Spleen (tissue), 11 donors: Measurements from ENCODE around the gene TYK2. TPM values are rescaled to one million over a fixed set of nuclear protein-coding genes. Genes with fewer than 3 reads are reported as not detected.
"Not testable (repeated sequence)": the region's sequence is repeated elsewhere in the genome, so short reads cannot be mapped to it uniquely, and the experiment has no call there.

ENCODE experiments used
- DNase-seq: peaks from one replicate; pipeline ENCODE4 v3.0.0-alpha.2; 2020
- H3K27ac ChIP-seq, 8 donors: fragments of 200-600 bp; sonication (generic) in 7 of 8; 1 replicate in 4 of 8; 2 replicates in 4 of 8; pipeline versions ENCODE4 v1.5.0 to v1.8.0; 2016 to 2021; ENCODE audit warnings: inconsistent platforms in 4 of 8, mild to moderate bottlenecking in 4 of 8, moderate library complexity in 1 of 8
- H3K27me3 ChIP-seq, 7 donors: fragments of 200-600 bp; sonication (generic) in 6 of 7; replicated peaks in 1 of 7; 1 replicate in 4 of 7; 2 replicates in 3 of 7; pipeline versions ENCODE4 v1.5.0 to v1.8.0; 2016 to 2021; ENCODE audit warnings: inconsistent platforms in 3 of 7, mild to moderate bottlenecking in 1 of 7
- H3K36me3 ChIP-seq, 6 donors: fragments of 200-600 bp; sonication (generic) in 5 of 6; 1 replicate in 4 of 6; 2 replicates in 2 of 6; pipeline versions ENCODE4 v1.5.0 to v1.8.0; 2016 to 2021; ENCODE audit warnings: inconsistent platforms in 2 of 6
- H3K4me1 ChIP-seq, 6 donors: fragments of 200-600 bp; sonication (generic) in 5 of 6; 1 replicate in 3 of 6; 2 replicates in 3 of 6; pipeline versions ENCODE4 v1.5.0 to v1.8.0; 2016 to 2021; ENCODE audit warnings: inconsistent platforms in 3 of 6
- H3K4me3 ChIP-seq, 8 donors: fragments of 200-600 bp; sonication (generic) in 7 of 8; 1 replicate in 4 of 8; 2 replicates in 4 of 8; pipeline versions ENCODE4 v1.5.0 to v1.8.0; 2016 to 2021; ENCODE audit warnings: inconsistent platforms in 4 of 8, mild to moderate bottlenecking in 4 of 8, moderate library complexity in 2 of 8
- H3K9me3 ChIP-seq, 8 donors: fragments of 200-600 bp; sonication (generic) in 7 of 8; 1 replicate in 4 of 8; 2 replicates in 4 of 8; pipeline versions ENCODE4 v1.5.0 to v1.8.0; 2016 to 2021; ENCODE audit warnings: inconsistent platforms in 4 of 8
- CTCF ChIP-seq, 11 experiments: fragments of 200-600 bp in 7 of 11; fragments of 450-650 bp in 4 of 11; sonication (generic) in 4 of 11; IDR thresholded peaks in 8 of 11; conservative IDR thresholded peaks in 3 of 11; 1 replicate in 7 of 11; 2 replicates in 4 of 11; pipeline versions ENCODE4 v1.4.0 to v1.8.0; 2016 to 2021; ENCODE audit warnings: antibody characterized with exemption in 11 of 11, inconsistent platforms in 4 of 11, mild to moderate bottlenecking in 1 of 11
- POLR2A ChIP-seq, 3 donors: fragments of 450-650 bp; IDR thresholded peaks; one replicate each; pipeline ENCODE4 v1.5.1; 2017; ENCODE audit warnings: antibody characterized with exemption in 3 of 3, mild to moderate bottlenecking in 1 of 3
- POLR2AphosphoS5 ChIP-seq, 3 donors: sonication (generic); formaldehyde crosslinking; IDR thresholded peaks; one replicate each; pipeline ENCODE4 v1.5.1; 2017; ENCODE audit warnings: antibody characterized with exemption in 3 of 3
- WGBS, 5 donors: extraction: QIAGEN DNeasy Blood & Tissue Kit in 3 of 5; methylation state at CpG; one replicate each; pipeline versions ENCODE4 v1.1.5 to v1.1.7; 2013 to 2018; 5-methylcytosine and 5-hydroxymethylcytosine counted together
- intact Hi-C: fragments of 100-400 bp; cut with DNase I; formaldehyde crosslinking; loops from one replicate; pipeline ENCODE4 v1.15.0; 2023; ENCODE audit warnings: low total_unique reads
- polyA plus RNA-seq, 3 donors: library from polyadenylated mRNA; stranded (reverse); fragments of 200-250 nt; gene quantifications; one replicate each; pipeline ENCODE4 v1.2.1, GENCODE V29; 2013
- total RNA-seq, 7 donors: library from RNA; depleted of rRNA in 3 of 7; stranded (reverse); fragments of >200 nt in 3 of 7; fragmentation: NEBNext Ultra II Directional in 4 of 7; extraction: Animal tissue kit (Norgen Biotek cat#: 25700) in 4 of 7; gene quantifications; one replicate each; pipeline versions ENCODE4 v1.1.0 to v1.2.1, GENCODE V29; 2016 to 2021
- donor health status: healthy with polysubstance abuse.
- donor health status: DM: no; HTN: no; CAD: no; lungs with moderate emphysema.
- donor health status: DM: no; HTN: no; CAD: no.
- donor health status: Bipolar disorder and iron deficiency.
- donor health status: healthy.
- donor health status: DM: no; HTN: no; CAD: no.
- donor health status: DM: yes; HTN: yes; CAD: no.

TYK2 gene
- total and polyA plus RNA-seq, 10 donors: 159 to 422 (median 251) TPM

GRCh38 chr19:10390652-10391286 is 10.4 kb upstream of the TYK2 start:
- peaks cover 0 to 58% (median 51%) of the 10 kb centered on the region in 6 donors for H3K36me3 ChIP-seq
- H3K27me3 ChIP-seq: no peaks in the 10 kb centered on the region
- intact Hi-C loops: no loop called here
- peak overlapping the region in 1 of 8 donors; percentile 27 for H3K27ac ChIP-seq
- TF ChIP-seq POLR2A (IDR thresholded peaks at IDR 0.05): no peak
- TF ChIP-seq CTCF (IDR thresholded peaks at IDR 0.05 in 8 of 11, conservative IDR thresholded peaks at IDR 0.05 in 3 of 11): peak; percentile 76 to 92 (median 85)
- TF ChIP-seq POLR2AphosphoS5 (IDR thresholded peaks at IDR 0.05): peak in 2 of 3 donors; percentile 29 to 61
- 53 to 62% (median 59%) methylated on average over 9 of the region's 9 CpGs for WGBS, 5 donors
- peaks cover 0 to 34% (median 10%) of the 10 kb centered on the region in 6 donors for H3K4me1 ChIP-seq
- no peak overlapping the region for H3K4me3 ChIP-seq
- peak; percentile 84 for DNase-seq
- H3K9me3 ChIP-seq: no peaks in the 10 kb centered on the region

- no peak for DNase-seq
- H3K4me1 ChIP-seq: peaks cover 0 to 34% (median 10%) of the 10 kb centered on the region in 6 donors
- no peaks in the 10 kb centered on the region for H3K9me3 ChIP-seq
- H3K27ac ChIP-seq: peak overlapping the region in 1 of 8 donors; percentile 7
- H3K4me3 ChIP-seq: no peak overlapping the region
- TF ChIP-seq CTCF (IDR thresholded peaks at IDR 0.05 in 8 of 11, conservative IDR thresholded peaks at IDR 0.05 in 3 of 11) (no peak), POLR2AphosphoS5 (IDR thresholded peaks at IDR 0.05) (peak; percentile 20 to 59 (median 52))
- 52 to 70% (median 63%) methylated on average over 8 to 12 of the region's 12 CpGs for WGBS, 5 donors
- intact Hi-C loops: loop anchor here (2.0 to 5.0 kb wide), 2 partner anchors 121 to 458 kb away; no protein-coding TSS in a partner anchor
- H3K36me3 ChIP-seq: peaks cover 0 to 49% (median 42%) of the 10 kb centered on the region in 6 donors
- H3K27me3 ChIP-seq: no peaks in the 10 kb centered on the region
Observed at GRCh38 chr19:10389863-10390262, 9.5 kb upstream of the TYK2 start.

GRCh38 chr19:10388957-10389356 is 8.6 kb upstream of the TYK2 start:
- intact Hi-C loops: loop anchor here (2.0 to 5.0 kb wide), 2 partner anchors 120 to 457 kb away; no protein-coding TSS in a partner anchor
- Histone ChIP-seq H3K4me3 (no peak overlapping the region), H3K4me1 (peaks cover 0 to 34% (median 10%) of the 10 kb centered on the region in 6 donors), H3K27ac (peak overlapping the region in 1 of 8 donors; percentile 28), H3K36me3 (peaks cover 0 to 40% (median 33%) of the 10 kb centered on the region in 6 donors), H3K9me3 (no peaks in the 10 kb centered on the region), H3K27me3 (no peaks in the 10 kb centered on the region)
- TF ChIP-seq CTCF (IDR thresholded peaks at IDR 0.05 in 8 of 11, conservative IDR thresholded peaks at IDR 0.05 in 3 of 11): peak; percentile 86 to 97 (median 92)
- no peak for TF ChIP-seq POLR2A (IDR thresholded peaks at IDR 0.05)
- TF ChIP-seq POLR2AphosphoS5 (IDR thresholded peaks at IDR 0.05): peak in 1 of 3 donors; percentile 73
- DNase-seq: peak; percentile 93
- WGBS, 5 donors: 0 to 1% (median 0%) methylated on average over 3 of the region's 3 CpGs

- intact Hi-C loops: no loop called here
Observed at GRCh38 chr19:10384580-10384979, 4.2 kb upstream of the TYK2 start.

GRCh38 chr19:10383223-10383499 is 2.8 kb upstream of the TYK2 start:
- Histone ChIP-seq H3K36me3 (peaks cover 0 to 11% (median 5%) of the 10 kb centered on the region in 6 donors), H3K27ac (peak overlapping the region in 2 of 8 donors; percentile 18 to 48), H3K4me1 (peaks cover 10 to 47% (median 28%) of the 10 kb centered on the region in 6 donors)
- H3K4me3 ChIP-seq, H3K27me3 ChIP-seq, intact Hi-C loops, DNase-seq, H3K9me3 ChIP-seq: not testable (repeated sequence)
- WGBS, 5 donors: 85 to 92% (median 89%) methylated on average over 8 of the region's 8 CpGs

More at GRCh38 chr19:10384580-10384979, 4.2 kb upstream of the TYK2 start:
- H3K9me3 ChIP-seq: no peaks in the 10 kb centered on the region
- H3K27me3 ChIP-seq: no peaks in the 10 kb centered on the region
- H3K4me3 ChIP-seq: no peak overlapping the region
- no peak for DNase-seq
- peaks cover 3 to 46% (median 25%) of the 10 kb centered on the region in 6 donors for H3K4me1 ChIP-seq
- H3K27ac ChIP-seq: no peak overlapping the region
- TF ChIP-seq POLR2A (IDR thresholded peaks at IDR 0.05): no peak
- no peak for TF ChIP-seq POLR2AphosphoS5 (IDR thresholded peaks at IDR 0.05)
- no peak for TF ChIP-seq CTCF (IDR thresholded peaks at IDR 0.05 in 8 of 11, conservative IDR thresholded peaks at IDR 0.05 in 3 of 11)
- H3K36me3 ChIP-seq: no peaks in the 10 kb centered on the region
- 86 to 94% (median 91%) methylated on average over 9 of the region's 9 CpGs for WGBS, 5 donors
